ENCODE data around the gene PSMA4.
A peak's percentile ranks its signal among the peaks of the same experiment; 100 is the strongest.
"Not testable (repeated sequence)": the region's sequence is repeated elsewhere in the genome, so short reads cannot be mapped to it uniquely, and the experiment has no call there.

PSMA4 gene

GRCh38 chr15:78540141-78540870 is at the start of gene PSMA4:
Gene PSMA4 (plus strand): TSS chr15:78540444. CDS start chr15:78541928, 1,484 bp downstream.
- DNase-seq: peak; percentile 92

- DNase-seq: no peak
These were observed 47.4 kb upstream of the PSMA4 start for GRCh38 chr15:78492872-78493271.

GRCh38 chr15:78501857-78502256 is 38.4 kb upstream of the PSMA4 start:
- no peak for DNase-seq

- no peak for DNase-seq
These were observed 37.6 kb upstream of the PSMA4 start for GRCh38 chr15:78502641-78503040.

- DNase-seq: peak; percentile 59
These were observed 33.0 kb upstream of the PSMA4 start, which contains the start of gene HYKK for GRCh38 chr15:78506971-78507830. Gene HYKK (plus strand): TSS chr15:78507577. CDS start chr15:78513089, 5,512 bp downstream.

GRCh38 chr15:78507831-78508160 is 32.4 kb upstream of the PSMA4 start:
- DNase-seq: no peak

- DNase-seq: no peak
These were observed 32.0 kb upstream of the PSMA4 start for GRCh38 chr15:78508272-78508671.

GRCh38 chr15:78509726-78510312 is 30.4 kb upstream of the PSMA4 start:
- DNase-seq: no peak

GRCh38 chr15:78520035-78520434 is 20.2 kb upstream of the PSMA4 start:
- not testable (repeated sequence) for DNase-seq

GRCh38 chr15:78524230-78524629 is 16.0 kb upstream of the PSMA4 start:
- DNase-seq: no peak

GRCh38 chr15:78527325-78527724 is 12.9 kb upstream of the PSMA4 start:
- no peak for DNase-seq

GRCh38 chr15:78533331-78533730 is 6.9 kb upstream of the PSMA4 start:
- no peak for DNase-seq

- no peak for DNase-seq
These were observed 4.1 kb upstream of the PSMA4 start for GRCh38 chr15:78536134-78536533.

- DNase-seq: no peak
These were observed 2.9 kb upstream of the PSMA4 start for GRCh38 chr15:78537266-78537905.

- DNase-seq: no peak
These were observed 1.9 kb upstream of the PSMA4 start for GRCh38 chr15:78538358-78538757.

GRCh38 chr15:78539464-78540140 is 642 bp upstream of the PSMA4 start:
- not testable (repeated sequence) for DNase-seq

GRCh38 chr15:78540871-78541743 is 863 bp downstream of the PSMA4 start:
- DNase-seq: no peak

- no peak for DNase-seq
These were observed 1.4 kb downstream of the PSMA4 start for GRCh38 chr15:78541744-78542034.

- no peak for DNase-seq
These were observed 2.4 kb downstream of the PSMA4 start for GRCh38 chr15:78542647-78543046.

- no peak for DNase-seq
These were observed 9.9 kb downstream of the PSMA4 start for GRCh38 chr15:78550194-78550593.

GRCh38 chr15:78550815-78551214 is 10.6 kb downstream of the PSMA4 start:
- no peak for DNase-seq

- no peak for DNase-seq
These were observed 11.7 kb downstream of the PSMA4 start for GRCh38 chr15:78551902-78552301.
